IPS DF 19.7 (cell line): ENCODE measurements around the gene BCAS3.
"Not testable (repeated sequence)": the region's sequence is repeated elsewhere in the genome, so short reads cannot be mapped to it uniquely, and the experiment has no call there.

Experiments
- DNase-seq: peaks from one replicate; pipeline ENCODE4 v3.0.0-alpha.2; 2013; ENCODE audit warnings: low read depth, low spot score

Gene BCAS3

DNA sequence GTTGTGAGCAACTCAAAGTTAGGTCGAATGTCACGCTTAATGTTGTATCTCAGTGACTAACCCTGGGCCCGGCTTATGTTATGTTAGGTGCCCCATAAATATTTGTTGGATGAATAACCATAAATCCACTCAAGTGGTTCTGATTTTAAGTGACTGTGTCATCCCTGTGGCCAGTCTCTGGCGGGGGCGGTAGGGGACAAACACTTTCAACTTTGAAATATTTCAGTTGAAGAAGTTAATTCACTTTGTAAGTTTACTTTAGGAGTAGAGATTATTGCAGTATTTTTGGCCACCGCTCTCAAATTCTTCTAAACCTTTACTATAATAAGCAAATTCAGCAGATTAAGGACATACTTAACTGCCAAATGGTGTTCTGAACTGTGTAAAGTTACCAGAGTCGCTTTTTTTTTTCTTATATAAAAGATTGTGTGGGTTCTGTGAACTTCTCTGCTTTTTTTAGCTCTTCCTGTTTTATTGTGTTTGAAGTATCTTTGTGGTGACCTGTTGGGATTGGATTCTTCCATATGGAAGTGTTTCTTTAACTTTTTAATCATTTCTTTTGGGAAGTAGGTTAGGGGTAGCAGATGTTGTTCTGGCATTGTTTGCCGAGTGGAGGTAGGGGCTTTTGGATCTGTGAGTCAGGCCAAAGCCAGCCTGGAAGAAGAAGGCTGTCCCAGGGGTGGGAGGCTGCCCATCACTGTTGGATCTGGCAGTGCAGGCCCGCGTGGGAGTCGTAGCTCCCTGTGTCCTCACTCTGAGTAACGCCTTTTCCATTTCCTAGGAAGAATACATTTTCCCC lies 660.5 kb downstream of the BCAS3 start:
- no peak for DNase-seq

DNA sequence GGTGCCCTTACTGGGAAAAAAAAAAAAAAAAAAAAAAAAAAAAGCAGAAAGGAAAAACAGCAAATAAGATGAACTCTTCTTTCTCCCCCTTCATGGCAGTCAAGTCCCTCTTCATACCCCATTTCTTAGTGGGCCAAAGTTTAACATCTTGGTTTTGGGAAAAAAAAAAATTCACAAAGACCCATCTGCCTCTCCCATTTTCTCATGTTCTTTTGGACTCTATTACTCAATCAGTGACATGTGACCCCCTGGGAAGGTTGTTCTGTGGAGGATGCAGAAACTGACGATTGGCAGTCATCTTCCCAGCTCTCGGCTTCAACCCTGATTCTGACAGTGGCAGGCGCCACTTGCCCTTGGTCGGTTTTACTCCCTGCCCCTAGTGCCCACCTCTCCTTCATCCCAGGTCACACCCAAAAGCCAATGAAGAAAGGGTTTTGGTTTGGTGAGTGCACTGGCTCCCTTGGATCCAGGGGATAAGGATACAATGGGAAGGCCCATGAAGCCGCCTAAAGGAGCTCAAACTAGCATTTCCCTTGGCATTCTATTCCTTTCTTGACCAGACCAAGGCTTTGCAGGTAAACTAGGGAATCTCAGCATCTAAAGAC lies 661.3 kb downstream of the BCAS3 start:
- DNase-seq = no peak

DNA sequence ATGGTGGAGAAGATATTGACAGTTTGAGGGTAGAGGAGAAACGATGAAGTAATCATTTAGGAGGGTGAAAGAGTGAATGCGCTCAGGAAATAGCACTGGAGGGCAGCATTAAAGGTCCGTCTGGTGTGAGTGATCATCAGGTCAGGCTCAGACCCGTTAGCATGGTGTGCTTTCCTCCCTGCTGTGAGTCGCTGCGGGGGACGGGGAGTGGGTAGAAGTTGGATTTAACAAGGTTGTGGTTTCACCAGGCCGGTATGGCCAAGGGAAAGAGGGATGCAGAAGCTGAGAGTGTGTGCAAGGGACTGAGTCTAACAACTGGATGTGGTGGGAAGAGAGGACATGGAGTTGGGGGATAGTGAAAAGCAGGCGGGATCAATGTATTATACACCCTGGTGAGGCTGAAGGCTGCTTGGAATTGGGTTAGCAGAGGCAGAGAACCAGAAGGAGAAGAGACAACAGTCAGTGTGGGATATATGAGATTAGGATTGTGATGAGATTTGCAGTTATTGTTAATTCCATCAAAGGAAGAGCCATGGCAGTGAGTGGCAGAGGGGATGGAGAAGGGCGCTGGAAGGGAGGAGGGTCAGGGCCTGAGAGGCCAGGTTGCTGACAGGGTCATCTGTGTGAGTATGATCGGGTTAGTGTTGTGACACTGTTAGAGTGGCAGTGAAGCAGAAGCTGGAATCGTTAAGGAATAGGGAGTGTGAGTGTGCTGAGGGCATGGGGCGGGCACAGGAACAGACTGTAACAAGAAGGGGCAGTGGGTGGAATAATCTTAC lies 663.0 kb downstream of the BCAS3 start:
- no peak for DNase-seq

DNA sequence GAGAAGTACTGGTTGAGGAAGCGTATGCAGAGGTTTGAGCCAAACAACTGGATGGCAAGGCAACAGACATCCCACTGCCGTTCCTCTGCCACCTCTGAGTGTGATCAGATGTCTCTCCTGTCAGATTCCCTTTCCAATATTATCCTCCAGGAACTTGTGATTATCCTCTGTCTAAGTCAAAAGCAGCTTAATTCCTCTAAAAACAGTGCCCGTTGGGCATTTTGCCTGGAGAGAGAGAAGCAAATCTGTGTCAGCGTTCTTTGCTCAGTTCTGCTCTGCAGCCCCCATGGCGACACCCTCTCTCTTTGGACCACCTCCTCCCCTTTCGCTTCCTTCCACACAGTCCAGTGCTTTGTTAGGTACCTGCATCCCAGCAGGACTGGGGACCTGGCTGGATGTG lies 665.9 kb downstream of the BCAS3 start:
- no peak for DNase-seq

DNA sequence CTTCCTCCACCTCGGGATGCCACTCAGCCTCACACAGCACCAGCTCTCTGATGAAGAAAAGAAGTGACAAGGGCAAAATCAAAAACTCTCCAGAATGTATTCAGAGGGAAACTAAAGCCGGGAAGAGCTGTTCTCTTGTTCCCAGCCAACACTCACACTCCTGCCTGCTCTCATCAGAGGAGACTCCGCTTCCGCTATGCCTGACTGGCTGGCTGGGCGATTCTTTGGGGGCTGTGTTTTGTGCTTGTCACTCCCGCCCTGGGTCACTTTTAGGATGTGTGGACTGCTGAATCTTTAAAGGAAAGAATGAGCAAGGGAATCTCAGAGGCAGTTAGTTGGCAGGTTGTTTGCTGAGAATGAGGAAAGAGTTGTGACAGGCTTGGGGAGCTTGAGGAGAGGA lies 667.4 kb downstream of the BCAS3 start:
- no peak for DNase-seq

DNA sequence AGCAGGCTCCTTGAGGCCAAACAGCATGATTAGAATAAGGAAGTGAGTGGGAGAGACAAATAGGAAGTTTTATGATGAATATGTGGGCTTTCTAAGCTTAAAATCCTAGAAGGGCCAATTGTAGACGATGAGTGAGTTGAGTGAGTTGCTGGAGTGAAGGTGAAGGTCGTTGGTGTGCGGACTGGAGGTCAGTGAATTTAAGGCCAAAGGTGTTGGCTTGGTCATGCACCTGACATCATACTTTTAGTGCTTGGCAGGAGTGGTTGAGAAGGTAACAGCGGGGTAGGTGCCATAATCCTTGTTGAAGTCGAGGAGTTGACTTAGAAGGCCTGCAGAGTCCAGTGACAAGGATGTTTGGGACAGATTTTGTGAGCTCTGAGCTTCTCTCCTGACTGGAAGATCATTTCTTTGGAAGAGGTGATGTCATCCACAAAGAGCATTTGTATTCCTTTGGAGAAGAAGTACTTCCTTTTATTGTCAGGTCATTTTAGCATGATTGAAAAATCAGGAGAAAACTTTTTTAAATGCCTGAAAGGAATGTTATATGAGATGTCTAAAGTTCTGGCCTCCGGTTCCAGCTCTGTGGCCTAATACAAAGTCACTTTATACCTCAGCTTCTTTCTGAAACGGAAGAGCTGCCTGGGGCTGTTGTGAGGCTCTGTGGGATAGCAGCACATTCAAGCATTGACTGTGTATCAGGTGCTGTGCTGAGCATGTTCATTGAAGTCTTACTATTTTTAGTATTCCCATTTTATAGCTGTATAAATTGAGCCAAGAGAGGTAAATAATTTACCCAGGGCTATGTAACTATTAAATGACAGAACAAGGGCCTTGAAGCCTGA lies 668.4 kb downstream of the BCAS3 start:
- no peak for DNase-seq

DNA sequence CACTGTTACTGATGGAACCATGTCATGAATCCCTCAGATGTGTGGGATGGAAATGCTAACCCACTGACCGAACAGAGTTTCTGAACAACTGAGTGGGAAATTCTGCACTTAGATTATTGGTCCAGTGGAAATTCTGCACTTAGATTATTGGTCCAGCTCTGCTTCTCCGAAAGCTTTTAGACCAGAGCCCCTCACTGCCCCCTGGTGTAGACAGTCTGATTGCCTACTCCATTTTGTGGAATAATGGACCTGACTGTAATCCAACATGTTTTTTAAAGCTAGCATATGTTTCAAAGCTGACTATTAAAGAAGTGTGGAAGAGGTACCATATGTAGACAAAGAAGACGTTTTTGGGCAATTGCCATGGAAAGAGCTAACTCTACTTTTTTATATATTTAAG lies 671.7 kb downstream of the BCAS3 start:
- DNase-seq = no peak

DNA sequence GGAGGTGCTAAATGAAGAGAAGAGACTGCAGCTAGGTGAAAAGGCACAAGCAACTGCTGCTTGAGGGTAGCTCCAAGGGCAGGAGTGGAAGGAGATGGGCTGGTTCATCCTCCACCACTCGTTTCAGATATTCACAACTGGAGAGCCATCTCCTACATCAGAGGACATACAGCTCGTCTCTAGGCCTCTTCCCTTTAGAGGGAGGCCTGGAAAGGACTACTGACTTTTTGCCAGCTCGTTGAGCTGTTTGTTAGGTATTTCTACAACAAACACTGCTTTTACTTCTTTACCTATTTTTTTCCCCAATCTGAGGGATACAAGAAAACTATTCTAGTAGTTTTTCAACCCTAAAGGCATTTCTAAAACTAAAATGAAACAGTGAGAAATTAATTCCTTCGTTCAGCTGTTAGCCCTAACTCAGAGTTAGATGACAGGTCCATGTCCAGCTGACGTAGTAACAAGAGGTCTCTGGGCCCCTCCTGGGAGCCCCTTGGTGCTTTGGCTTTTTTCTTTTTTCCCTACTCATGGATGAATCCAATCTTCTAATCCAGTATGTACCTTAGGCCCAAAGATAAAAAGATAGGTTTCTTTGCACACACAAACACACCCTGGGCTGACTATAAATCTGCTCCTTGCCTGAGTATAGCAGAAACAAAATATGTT lies 674.2 kb downstream of the BCAS3 start:
- no peak for DNase-seq

DNA sequence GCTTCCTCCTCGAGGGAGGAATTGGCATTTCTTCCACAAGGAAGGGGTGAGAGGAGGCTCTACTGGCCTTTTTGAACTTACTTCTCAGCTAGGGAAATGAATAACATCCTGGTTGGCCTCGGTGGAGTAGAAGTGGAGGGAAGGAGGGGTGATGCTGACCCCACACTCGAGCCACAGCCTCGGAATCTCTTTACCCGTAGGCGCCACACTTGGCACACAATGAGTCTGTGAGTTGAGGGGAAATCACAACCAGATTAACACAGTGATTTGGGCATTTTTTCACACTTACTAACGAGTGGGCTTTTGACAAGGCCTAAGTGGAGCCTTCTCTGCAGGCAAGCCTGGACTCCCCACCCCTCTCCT lies 674.7 kb downstream of the BCAS3 start:
- DNase-seq = no peak

DNA sequence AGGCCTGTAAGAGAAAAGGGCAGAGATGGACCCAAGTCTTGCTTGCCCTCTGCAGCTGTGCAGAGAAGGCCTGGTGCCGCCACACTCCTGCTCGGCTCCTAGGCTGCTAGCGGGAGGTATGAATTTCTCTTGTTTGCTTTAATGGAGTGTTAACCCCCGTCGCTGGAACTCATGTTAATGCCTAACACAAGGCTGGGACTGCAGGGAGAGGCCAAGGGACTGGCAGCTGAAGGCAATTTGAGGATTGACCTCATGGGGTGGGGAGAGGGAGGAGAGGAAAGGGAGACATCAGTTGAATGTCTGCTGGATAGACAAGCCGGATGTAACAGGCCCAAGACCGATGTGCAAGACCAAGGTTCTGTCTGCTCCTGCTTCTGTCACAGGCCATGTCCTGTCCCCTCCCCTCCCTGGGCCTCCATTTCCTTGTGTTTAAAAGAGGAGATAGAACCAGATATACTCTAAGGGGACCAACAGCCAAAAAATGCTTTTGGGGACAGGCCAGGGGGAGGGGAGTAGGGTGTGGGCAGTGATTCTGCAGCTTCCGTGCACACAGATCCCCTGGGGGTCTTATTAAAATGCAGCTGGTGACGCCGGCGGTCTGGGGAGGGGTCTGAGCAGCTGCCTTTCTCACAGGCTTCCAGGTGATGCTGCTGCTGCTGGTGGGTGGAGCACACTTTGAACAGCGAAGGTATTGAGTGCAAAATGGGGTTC lies 675.3 kb downstream of the BCAS3 start:
- DNase-seq = no peak

DNA sequence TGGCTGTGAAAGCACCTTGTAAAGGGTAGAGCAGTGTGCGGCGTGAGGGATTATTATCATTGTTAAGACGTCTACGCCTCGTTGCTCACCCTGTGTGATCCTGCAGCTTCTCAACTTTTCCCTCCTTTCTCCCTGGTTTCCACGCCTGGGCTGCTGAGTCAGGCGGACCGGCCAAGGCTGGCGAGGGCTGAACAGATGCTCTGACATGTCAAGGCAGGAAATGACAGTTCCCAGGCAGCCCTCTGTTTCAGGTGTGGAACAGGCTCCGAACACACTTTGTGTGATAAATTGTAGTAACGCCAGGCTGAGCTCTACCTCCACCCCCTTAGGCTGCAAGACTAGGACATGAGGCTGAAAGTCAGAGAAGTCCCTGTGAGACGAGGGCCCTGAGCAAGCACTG lies 676.0 kb downstream of the BCAS3 start:
- no peak for DNase-seq

DNA sequence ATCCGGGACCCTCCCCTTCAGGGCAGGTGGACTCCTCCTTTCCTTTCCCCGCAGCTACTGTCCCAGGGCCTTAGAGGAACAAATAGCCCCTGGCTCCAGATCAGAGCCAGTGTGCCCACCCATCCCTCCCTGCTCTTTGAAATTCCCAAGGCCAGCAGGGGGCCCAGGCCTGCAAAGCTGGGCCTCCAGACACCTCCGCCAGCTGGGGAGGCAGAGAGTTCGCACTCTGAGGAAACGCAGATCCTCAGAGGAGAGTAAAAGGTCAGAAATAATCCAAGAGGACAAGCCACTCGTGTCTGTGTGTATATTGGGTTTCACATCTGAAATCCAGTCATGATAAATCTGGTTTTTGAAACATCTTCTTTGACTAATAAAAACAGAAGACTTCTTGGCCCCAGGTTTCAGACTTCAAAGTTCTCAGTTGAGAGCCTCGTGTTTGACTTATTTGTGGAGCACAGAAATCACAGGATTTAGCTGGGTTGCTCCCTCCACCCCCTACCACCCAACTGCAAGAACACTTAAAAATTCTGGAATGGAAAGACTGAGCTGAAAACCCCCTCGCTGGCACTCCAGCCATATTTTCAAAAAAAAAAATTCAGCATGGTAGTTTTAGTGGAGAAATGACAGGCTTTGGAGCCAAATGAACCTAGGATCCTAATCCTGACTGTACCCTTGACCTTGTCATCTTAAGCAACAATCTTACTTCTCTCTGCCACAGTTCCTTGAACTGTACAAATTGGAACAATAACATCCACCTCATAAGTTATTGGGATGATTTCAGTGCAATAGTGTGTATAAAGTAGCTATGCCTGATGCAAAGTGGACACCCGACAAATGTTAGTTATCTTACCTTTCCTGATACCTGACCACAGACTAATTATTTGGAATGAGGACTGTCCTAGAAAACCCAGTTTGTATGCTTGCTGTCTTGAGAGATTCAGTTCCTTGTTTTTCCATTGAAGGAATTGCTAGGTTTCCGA lies 677.5 kb downstream of the BCAS3 start:
- no peak for DNase-seq

DNA sequence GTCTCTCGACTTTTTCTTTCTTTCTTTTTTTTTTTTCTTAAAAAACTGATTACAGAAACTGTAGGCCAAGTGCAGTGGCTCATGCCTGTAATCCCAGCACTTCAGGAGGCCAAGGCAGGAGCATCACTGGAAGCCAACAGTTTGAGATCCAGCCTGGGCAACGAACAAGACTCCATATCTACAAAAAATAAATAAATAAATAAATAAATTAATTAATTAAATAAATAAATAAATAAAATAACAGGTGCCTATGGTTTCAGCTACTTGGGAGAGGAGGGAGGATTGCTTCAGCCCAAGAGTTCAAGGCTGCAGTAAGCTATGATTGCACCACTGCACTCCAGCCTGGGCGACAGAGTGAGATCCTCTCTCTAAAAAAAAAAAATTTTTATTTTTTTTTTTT lies 679.4 kb downstream of the BCAS3 start:
- not testable (repeated sequence) for DNase-seq

DNA sequence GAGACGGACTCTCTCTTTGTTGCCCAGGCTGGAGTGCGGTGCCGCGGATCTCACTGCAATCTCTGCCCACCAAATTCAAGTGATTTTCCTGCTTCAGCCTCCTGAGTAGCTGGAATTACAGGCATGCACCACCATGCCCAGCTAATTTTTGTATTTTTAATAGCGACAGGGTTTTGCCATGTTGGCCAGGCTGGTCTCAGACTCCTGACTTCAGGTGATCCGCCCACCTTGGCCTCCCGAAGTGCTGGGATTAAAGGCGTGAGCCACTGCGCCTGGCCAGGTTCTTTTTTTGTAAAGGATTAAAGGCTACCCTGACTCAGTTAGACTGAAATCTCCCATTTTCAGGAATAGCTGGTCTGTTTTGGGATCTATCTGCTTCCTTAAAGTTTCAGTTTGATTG lies 681.9 kb downstream of the BCAS3 start:
- DNase-seq = not testable (repeated sequence)

DNA sequence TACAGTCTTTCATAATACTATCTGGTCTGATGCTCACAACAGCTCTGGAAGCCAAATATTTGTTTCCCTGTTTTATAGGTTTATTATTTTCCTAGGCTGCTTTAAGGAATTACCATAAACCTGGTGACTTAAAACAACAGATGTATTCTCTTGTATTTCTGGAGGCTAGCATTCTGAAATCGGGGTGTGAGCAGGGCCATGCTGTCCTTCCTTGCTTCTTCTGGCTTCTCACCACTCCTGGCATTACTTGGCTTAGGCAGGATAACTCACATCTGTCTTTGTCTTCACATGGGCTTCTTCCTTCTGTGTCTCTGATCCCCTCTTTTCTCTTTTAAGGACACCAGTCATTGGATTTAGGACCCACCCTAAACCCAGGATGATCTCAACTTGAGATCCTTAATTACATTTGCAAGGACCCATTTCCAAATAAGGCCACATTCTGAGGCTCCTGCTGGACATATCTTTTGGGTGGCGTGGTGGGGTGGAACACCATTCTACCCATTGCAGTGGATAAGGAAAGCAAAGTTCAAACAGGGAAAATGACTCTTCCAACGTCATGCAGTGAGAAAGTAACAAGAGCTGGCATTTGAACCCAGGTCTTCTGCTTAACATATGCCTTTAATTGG lies 682.8 kb downstream of the BCAS3 start:
- no peak for DNase-seq

DNA sequence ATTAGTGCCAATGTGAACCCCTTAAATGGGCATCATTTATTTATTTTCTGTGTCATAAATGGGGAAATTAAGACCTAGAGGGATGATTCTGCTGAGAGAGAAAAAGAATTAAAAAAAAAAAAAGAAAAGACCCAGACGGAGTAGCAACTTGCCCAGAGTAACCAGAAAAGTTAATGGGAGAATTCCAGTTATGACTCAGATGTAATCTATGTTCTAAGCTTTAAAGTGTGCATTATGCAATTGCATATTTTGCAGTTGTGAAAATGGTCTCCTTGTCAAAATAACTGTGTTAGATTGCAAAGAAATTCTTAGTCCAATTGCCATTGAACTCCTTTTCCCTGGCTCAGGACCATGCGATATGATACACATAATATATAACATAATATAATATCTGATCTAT lies 683.4 kb downstream of the BCAS3 start:
- DNase-seq = no peak

DNA sequence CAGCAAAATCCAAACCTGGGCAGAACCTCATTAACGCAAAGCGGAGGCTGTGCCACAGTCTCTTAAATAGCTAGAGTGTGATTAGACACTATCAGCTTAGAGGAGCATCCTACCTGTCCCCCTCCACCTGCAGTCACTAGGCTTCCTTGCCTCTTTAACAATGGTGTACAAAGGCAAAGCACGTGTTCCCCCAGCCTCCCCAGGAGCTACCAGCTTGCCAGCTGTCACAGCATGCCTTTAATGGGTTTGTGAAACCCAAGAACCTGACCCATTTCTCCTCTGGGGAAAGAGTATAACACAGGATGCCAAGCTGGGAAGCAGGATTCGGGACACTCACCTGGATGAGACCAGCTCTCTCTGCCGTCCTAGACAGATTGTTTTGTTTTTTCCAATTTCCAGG lies 684.7 kb downstream of the BCAS3 start:
- DNase-seq = no peak

DNA sequence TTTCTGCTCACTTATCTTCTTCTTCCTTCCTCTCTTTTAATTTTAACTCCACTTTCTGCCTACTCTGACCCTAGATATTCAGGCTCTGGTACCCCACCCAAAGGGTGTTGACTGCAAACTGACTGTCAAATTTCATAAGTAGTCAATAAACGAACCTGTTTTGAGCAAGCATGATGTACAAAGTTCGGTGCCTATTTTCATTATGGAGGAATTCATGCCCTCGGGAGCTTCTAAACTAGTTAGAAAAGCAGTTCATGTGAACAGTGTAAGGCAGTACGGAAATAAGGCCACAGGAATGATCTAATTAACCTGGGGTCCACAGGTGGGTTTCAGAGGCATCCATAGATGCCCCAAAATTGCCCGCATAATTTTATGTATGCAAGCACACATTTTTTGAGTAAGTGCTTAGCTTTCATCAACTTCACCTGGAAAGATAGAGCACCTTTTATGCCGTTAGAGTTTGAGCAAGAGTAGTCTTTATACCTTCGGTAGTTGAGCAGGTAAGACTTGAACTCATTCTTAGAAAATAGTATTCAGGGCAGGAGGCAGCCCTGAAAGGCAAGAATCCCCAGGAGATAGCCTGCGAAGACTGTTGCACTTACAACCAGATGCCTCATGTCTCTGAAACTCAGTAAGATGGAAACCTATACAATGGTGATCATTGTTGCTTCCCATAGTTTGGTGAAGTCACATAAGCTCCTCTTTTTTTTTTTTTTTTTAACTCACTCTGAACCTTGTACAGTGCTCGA lies 685.4 kb downstream of the BCAS3 start:
- no peak for DNase-seq
